ENCODE measurements around the gene ZFP1.
A peak's percentile ranks its signal among the peaks of the same experiment; 100 is the strongest.

ZFP1 gene

DNA sequence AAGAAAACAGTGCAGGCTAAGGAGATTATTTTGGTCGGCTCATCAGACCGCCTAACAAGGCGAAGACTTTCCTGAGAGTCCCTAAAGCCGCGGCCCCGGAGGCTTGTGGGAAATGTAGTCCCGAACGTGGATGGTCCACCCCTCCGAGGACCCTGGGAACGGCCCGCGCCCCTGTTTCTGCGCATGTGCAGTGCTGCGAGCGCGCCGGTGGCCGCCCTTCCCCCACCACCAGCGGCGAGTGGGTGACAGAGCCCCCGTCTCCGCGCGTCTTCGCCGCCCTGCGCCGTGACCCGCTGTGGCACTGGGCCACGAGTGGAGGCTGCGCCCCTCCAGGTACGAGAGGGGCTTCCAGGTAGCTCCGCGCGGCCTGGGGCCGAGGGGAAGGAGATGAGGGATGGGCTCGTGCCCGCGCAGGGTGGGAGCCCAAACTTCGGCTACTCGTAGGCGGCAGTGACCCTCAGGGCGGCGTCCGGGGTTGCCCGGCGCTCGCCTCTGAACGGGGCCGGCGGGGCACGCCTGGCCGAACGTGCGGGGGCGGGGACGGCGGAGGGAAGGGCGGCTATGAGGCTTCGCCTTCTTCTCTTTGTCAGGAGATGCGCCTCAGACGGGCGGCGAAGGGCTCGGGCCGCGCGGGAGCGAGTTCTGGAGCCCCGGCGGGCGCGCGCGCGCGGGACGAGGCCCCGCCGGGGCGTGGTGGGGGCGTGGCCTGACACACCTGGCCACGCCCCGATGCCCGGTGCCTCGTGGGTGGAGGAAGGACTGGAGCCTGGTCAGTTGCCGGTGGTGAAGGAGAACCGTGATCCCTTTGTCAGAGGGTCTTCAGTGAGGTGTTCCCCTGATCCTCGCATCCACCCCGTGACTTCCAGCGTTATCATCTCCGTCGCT, at the start of gene ZFP1:
Gene ZFP1 (plus strand): TSS at position 214 of the 885 bp plus-strand sequence. CDS start 4,428 bp downstream, outside the sequence.
- DNase-seq = peak; percentile 74

DNA sequence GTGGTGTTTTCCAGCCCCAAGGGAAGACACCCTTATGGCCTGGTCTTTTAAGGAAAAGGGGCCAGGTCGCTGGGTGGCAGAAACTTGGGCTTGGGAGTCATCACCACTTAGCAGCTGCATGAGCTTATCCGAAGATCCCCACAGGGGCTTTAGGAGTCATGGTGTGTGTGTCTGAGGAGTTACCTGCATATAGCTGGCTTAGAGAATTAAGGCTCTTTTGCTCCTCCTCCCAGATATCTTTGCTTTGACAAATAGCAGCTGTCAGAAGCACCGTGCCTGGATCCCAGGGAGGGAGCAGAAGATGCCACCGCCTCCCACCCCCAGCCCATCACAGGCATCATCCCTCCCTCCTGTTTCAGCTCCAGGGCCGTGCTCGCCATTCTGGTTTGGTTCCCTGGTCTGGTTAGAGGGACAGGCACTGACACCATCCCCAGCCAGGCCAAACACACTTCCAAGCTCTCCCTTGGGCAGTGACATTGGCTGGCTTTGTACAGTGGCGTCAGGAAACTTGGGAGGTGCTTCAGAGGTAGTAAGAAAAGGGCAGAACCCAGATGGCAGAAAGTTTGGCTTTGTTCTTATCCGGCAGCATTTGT, 49.2 kb upstream of the ZFP1 start:
- no peak for DNase-seq

DNA sequence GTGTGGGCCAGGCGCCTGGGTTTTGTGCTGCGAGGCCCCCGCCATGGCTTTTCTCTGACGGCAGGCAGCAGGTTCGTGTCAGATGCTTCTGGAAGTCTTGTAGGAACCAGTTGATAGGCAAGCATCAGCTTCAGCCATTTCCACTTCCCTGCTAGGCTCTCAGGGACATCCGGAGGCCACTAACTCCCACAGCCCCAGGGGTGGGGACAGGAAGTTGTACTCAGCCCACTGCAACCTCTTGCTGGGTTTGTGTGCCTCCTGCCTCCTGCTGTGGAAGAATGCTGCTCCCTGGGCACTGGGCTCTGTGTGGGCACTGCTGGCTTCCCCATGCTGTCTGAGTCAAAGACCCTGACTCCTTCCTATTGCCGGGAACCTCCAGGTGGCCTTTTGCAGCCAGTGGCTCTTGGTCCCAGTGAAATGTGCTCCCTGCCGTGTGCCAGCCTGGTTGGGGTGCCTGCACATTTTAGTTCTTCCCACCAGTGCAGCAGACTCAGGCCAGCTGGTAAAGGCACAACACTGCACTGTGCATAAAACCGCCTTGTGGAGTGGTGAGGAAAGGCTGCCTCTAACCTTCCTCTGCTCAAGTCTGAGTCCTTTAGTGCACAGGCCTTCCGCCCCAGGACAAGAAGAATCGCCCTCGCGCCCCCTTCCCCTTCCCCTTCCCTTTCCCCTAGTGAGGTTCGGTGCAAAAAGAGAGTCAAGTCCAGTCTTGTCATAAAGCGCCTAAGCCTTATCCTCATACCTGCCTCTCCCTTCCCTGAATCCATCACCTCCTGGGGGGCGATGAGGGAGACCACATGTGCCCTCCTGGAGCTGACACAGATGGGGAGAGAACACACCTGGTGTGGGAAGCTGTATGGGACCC, 48.4 kb upstream of the ZFP1 start:
- DNase-seq = no peak

DNA sequence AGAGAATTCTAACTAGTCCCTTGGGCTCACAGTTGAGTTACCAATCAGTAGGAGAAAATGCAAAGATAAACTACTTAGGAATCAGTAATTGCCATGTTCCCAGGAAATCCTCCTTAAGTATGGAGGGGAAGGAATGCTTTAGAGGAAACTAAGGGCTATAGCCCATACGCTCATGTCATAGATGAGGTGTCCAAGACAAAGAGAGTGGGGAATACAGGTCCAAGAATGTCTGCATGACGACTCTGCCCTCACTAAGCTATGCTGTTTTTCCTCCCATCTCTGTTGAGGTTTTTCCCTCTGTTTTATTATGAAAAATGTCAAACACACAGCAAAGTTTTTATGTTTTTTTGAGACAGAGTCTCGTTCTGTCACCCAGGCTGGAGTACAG, 47.7 kb upstream of the ZFP1 start:
- DNase-seq = no peak

DNA sequence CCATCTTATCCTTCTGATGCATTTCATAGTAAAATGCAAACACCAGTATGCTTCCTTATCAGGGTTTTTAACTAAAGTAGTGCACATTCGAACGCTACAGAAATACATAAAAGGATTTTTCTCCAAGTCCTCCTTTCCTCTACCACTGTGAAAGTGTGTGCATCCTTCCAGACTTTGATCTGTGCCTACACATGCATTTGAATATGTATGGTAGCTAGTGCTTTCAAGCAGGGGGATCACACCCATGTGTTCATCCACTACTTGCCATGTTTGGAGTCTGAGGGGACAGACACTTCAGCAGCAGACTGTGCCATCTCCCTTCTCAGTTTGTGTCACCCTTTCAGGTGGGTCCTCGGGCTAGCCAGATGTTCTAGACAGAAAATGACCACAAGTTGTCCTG, 46.7 kb upstream of the ZFP1 start:
- DNase-seq = no peak

DNA sequence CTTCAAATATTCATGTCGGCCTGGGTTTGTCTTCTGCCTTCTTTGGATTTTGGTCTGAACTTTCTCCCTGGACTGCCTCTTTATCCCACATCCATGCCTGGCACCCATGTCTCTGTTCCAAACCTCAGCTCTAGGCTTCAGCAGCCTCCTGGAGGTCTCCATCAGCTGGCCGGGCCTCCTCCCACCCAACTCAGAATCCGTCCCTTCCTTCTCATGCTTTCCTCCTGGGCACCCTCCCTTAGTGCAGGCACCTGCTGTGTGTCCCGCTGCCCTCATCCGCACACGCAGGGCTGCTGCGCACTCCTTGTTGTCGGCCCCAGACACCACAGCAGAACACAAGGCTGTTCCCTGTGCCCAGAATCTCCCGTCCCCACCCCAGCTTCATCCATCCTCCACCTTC, 45.7 kb upstream of the ZFP1 start:
- no peak for DNase-seq

DNA sequence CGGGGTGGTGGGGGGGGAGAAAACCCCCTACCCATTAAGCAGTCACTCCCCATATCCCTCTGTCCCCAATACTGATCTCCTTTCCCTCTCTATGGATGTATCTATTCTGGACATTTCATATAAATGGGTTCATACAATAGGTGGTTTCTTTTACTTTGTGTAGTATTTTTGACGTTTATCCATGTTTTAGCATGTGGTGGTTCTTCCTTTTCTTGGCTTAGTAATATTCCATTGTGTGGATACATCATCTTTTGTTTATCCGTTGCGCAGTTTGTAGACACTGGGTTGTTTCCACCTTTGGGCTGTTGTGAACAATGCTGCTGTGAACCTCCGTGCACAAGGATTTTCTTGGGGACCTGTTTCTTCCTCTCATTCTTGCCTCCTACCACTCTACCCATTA, 44.3 kb upstream of the ZFP1 start:
- DNase-seq = no peak

DNA sequence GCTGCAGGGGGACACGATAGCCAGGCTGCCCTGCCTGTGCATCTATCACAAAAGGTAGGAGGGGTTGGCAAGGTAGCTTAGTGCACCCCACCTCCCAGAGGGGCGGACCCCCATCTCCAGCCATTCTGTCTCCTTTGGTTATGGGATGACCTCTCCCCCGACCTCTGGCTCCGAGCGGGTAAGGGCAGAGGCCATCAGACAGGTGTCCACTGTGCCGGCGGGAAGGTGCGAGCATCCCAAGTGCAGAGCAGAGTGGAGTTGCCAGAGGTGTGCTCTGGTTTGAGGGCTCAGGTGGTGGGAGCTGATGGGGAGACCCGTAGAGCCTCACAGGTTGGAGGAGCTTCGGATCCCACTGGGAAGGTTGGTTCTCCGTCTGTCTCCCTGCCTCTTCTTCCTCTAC, 43.5 kb upstream of the ZFP1 start:
- DNase-seq = no peak

DNA sequence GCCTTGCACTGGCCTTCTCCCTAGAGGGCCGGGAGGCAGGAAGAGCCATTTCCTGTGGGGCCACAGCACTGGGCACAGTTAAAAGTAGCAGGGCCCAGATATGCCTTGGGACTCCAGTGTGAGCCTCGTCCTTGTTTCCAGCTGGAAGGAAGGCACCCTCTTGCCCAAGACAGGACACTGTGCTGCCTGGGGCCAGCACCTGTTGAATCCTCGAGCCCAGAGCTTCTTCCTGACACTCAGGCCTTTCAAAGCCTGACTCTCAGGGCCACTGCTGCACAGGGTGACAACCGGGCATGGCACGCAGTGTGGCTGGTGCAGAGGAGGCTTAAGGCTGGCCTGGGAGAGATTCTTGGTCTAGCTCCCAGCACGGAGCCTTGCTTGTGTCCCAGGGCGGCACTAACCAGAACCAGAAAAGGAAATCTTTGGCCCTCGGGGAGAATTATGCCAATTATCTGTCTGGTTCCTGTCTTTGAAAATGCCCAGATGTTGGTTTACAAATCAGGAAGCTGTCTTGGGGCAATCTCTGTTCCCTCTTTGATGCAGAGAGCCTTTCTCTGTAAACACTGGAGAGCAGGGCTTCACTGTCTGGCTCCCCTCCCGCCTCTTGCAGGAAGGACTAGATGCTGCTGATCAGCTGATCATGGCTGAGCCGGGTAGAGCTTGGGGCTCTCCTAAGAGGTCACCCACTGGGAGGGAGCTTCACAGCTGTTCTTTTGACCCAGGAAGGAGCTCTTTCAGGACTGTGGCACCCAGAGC, 42.8 kb upstream of the ZFP1 start:
- no peak for DNase-seq

DNA sequence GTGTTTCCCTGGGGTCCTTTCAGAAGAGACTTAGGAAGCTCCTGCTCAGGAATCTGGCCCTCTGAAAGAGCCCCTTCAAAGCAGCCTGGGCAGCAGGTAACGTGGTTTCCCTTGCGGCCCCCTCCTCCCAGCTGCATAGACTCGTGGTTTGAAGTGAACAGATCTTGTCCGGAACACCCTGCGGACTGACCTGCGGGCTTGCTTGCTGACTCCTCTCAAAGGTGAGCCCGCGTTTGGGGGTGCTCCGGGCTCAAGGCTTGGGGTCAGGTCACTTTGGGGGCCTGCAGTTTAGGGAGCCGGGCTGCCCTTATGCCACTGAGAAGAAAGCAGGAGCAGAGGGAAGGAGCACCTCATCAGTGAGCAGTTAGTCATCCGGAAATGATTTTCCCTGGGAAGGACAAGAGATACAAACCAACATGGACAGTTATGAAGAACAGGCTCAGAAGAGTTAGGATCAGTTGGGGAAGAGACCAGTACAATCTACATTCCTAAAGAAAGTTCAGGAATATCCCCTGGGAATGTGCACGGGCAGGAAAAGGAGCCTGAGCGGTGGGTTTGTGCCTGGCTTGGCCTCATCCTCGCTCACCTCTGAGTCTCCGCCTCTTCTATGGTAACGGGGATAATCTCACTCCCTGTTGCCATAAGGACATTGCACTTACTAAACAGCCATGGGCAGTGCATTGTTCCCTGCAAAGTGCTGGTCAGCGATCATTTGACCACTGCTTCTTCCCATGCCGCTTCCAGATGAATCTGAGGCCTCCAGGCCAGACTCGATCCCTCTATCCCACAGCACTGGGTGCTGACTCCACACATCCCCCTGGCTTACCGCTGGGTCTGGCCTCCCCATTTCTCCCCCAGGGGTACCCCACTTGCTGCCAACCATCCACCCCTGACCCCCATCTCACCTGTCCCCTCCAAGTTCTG, 41.7 kb upstream of the ZFP1 start:
- no peak for DNase-seq

DNA sequence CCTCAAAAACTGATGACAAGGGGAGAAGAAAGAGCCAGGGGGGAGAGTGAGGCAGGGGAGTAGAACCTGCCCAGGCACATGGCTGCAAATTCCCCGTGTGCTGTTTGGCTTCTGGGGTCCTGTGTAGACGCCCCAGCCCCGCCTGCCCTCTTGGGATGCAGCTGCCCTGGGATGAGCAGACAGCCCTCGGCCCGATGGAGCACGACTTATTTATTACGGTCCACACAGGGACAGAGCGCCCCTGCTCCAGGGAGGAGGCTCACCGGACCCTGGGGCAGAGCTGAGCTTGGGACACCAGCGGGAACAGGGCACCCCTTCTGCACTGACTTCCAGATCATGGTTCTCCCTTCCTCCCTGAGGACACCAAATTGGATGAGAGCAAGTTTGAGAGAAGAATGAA, 40.8 kb upstream of the ZFP1 start:
- no peak for DNase-seq

DNA sequence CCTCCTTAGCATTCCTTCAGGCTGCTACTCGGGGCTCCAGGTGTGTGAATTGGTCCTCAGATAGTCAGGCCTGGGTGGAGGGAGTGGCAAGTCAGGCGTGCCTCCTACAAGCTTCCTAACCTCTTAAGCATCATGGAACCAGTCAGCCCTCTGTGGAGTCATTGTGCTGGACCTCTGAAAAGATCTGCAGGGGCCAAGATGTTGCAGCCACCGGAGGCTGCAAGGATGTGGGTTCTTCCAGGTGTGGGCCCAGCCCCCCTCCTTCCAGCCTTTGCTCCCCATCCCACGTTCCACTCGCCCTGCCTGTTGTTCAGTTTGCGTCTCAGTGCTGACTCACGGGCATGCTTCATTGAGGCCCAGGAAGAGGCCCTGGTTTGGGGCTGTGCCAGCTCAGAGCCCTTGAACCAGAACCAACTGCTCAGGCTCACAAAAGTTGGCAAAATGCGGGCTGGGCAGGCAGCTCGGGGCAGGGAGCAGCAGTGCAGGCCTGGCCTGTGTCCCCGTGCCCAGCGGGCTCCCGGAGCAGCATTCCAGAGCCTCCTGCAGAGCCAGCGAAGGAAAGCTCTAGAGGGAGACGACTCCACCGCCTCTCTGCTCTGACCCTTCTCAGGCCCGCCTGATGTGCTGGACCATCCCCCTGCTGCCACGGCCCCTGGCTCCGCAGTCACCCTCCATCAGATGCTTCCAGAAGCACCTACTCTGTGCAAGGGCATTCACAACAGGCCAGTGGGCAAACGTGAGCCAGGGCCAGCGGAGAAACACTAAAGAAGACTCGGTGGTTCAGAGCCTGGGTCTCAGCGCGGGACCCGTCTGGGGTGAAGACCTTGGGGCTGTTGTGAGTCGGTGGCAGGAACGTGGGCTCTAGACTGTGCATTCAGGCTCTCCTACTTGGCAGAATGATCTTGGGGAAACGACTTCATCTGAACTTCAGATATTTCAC, 39.3 kb upstream of the ZFP1 start:
- peak; percentile 58 for DNase-seq

DNA sequence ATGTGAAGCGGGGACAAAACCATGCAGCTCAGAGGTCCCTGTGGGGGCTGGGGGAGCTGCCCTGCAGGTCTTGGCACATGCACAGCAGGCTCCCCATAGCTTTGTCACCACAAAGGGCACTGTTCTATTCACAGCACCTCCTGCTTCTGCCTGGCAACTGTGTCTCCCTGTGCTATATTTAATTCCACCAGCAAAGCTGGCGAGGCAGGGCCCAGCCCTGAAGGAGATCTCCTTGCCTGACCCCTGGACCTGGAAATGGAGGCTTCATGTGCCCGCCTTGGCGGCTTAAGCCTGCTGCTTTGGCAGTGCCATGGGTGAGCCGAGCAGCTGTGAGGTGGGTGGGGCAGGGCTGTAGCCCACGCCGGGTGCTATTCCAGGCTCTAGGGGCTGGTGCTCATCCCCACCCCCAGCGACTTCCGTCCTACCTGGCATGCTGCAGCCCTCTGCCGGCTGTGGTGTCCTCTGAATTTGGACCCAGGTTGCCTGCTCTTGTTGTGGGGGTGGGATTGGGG, 38.5 kb upstream of the ZFP1 start:
- DNase-seq = no peak

DNA sequence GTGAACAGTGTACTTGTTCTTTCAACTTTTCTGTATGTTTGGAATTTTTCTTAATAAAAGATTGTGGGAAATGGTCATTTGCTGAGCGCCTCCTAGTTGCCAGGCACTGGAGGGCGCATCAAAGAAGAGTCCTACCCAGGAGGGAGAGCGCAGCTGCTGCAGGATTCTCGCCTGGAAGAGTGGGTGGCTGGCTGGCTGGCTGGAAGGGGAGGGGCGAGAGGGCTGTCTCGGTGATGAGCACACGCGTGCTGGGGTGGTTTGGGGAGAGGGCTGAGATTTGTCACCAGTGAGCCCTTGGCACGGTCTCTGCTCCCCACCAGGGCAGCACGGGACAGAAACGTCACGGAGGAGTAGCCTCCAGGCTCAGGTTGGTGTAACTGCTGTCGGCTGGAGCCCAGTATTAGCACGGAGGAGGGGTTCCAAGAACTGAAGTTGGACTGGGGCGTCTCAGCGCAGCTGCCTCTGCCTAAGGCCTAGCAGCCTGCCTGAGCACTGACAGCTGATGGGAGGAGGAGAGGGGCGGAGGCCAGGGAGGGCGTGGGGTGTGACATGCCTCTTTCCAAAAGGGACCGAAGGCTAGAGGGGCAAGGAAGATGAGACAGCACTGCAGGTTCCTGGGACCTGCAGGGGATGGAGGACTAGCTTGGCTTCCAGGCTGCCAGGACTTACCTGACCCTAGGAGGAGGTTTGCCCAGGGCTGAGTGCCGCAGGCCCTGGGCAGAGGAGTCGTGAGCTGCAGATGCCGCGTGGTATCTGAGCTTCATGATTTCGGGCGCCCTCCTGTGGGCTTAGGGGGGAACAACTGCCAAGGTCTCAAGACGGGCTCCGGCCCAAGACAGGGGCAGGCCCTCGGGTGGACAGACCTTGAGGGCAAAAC, 37.4 kb upstream of the ZFP1 start:
- DNase-seq = peak; percentile 64

DNA sequence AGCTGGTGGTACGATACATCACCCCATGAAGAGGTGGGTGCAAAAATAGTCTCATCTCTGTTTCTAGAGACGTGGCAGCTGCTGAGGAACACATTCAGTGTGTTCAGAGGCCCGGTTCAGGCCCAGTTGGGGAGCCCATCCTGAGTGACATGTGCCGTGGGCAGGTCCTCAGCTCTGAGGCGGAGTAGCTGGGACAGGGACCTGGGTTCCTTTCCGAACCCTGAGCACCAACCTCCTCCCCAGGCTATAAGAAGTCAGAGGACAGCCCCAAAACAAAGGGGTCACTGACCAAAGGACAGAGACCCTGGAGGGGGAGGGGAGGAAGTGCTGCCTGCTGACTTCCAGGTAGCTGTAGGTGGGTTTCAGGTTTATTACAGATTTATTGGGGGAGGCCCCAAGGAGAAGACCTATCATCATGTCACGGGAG, 36.8 kb upstream of the ZFP1 start:
- DNase-seq = no peak

DNA sequence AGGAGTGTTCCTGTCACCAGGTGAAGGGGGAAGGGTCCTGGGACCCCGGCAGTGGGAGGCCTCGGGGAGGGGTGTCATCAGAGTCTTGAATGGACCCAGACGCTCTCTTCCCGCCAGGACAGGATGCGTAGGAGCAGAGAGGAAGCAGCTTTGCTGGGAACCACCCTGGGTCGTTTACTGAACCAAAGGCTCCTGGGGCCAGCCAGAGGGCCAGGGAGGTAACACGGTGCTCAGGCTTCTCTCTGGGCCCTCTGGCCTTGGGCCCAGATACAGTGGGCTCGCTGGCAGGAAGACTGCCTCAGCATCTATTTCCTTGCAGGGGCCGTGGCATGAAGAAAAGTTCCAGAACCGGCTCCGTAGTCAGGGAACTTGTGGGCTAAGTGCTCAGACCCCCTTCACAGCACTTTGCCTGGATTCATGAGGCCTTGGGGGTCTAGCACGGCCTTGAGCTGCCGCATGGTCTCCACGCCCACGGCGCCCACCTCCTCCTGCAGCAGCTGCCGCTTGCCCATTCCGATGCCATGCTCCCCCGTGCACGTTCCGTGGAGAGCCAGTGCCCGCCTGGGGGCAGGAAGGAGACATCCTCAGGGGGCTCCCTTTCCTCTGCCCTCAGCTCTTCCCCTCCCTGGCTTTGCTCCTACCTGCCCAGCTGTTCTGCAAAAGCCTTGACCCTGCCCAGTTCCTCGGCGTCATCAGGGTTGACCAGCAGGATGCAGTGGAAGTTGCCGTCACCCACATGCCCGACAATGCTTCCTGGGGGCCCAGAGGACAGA, 36.2 kb upstream of the ZFP1 start:
- no peak for DNase-seq

DNA sequence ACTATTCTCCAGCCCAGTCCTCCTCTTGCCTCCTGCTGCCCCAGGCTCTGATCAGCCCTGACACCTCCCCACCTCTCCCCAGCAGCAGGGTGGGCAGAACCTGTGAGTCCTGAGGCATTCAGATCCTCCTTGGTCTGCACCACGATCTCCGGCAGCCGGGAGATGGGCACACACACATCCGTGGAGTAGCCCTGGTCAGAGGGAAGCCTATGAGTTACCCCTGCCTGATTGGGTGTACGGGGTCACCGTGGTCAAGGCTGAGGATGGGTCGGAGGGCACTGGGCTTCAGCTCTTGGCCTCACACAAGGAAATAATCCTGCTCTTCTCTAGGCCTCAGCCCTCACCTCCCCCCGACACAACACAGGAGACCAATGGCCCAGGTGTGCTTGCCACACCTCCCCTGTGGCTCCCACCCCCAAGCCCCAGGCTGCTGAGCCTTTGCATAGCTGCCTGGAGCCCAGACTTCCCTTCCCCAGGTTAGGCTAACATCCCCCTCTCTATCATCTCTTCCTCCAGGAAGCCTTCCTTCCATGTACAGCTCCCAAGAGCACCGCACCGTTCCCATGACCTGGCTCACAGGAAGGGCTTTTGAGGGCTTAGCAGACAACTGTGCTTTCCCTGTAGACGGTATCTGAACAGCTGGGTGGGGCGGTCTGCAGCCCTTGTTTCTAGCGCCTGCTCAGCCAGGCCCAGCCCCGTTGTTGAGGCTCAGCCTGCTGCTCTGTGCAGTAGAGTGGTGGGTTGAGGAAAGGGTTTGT, 35.4 kb upstream of the ZFP1 start:
- DNase-seq = no peak

All from GOT3 (cell line).